Measurements from ENCODE around the gene EPHB1. TPM values are rescaled to one million over a fixed set of nuclear protein-coding genes. Genes with fewer than 3 reads are reported as not detected.

EPHB1 gene
- total RNA-seq, 1 experiment from 2014 or later = 7.0 TPM

DNA sequence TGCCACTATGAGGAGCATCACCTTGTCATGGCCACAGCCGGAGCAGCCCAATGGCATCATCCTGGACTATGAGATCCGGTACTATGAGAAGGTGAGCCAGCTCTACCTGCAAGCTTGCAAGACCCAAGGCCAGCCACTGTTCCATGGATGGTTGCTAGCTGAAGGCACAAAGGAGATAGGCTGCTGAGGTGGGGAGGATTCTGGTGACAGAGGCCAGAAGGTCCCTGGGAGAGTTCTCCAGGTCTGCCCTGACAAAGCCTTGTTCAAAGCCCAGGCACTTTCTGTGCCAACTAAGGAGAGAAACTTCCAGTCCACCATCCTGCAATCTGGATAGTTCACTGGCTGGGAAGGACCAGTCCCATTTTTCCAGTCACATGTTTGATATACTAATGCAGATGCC, 359.1 kb downstream of the EPHB1 start:
- no peak overlapping the region for H3K27ac Mint-ChIP-seq
- TF ChIP-seq KAT7 (CRISPR knock-in tag; IDR thresholded peaks at IDR 0.05; ENCODE audit: borderline replicate concordance) = no peak
- no peak for TF ChIP-seq NFE2L1 (CRISPR knock-in tag; IDR thresholded peaks at IDR 0.05)
- H3K4me3 Mint-ChIP-seq = no peak overlapping the region
- ChIA-PET POLR2A (no interaction called here), CTCF (no interaction called here)
- H3K27me3 Mint-ChIP-seq (ENCODE audit: low read depth) = no peaks in the 10 kb centered on the region
- DNase-seq (ENCODE audit: low spot score) = no peak
- no peaks in the 10 kb centered on the region for H3K36me3 Mint-ChIP-seq
- no peaks in the 10 kb centered on the region for H3K9me3 Mint-ChIP-seq
- peaks cover 6% of the 10 kb centered on the region; the same call in 1 of the 2 replicates for H3K4me1 Mint-ChIP-seq
- no peak for ATAC-seq

DNA sequence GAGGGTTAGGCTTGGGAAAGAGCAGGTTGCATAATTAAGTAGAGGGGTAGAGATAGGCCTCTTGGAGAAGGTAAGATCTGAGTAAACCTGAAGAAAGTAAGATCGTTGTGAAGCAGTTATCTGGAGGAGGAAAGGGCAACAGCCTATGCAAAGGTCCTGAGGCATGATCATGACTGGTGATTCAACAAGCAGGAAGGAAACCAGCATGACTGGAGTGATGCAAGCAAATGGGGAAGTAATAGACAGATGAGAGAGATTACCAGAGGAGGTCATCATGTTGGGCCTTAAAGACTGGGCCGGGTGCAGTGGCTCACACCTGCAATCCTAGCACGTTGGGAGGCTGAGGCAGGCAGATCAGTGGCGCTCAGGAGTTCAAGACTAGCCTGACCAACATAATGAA, 360.2 kb downstream of the EPHB1 start:
- Mint-ChIP-seq H3K36me3 (no peaks in the 10 kb centered on the region), H3K27me3 (ENCODE audit: low read depth) (no peaks in the 10 kb centered on the region), H3K27ac (no peak overlapping the region), H3K4me1 (peaks cover 16% of the 10 kb centered on the region), H3K9me3 (no peaks in the 10 kb centered on the region), H3K4me3 (no peak overlapping the region)
- TF ChIP-seq, protein P1, sequence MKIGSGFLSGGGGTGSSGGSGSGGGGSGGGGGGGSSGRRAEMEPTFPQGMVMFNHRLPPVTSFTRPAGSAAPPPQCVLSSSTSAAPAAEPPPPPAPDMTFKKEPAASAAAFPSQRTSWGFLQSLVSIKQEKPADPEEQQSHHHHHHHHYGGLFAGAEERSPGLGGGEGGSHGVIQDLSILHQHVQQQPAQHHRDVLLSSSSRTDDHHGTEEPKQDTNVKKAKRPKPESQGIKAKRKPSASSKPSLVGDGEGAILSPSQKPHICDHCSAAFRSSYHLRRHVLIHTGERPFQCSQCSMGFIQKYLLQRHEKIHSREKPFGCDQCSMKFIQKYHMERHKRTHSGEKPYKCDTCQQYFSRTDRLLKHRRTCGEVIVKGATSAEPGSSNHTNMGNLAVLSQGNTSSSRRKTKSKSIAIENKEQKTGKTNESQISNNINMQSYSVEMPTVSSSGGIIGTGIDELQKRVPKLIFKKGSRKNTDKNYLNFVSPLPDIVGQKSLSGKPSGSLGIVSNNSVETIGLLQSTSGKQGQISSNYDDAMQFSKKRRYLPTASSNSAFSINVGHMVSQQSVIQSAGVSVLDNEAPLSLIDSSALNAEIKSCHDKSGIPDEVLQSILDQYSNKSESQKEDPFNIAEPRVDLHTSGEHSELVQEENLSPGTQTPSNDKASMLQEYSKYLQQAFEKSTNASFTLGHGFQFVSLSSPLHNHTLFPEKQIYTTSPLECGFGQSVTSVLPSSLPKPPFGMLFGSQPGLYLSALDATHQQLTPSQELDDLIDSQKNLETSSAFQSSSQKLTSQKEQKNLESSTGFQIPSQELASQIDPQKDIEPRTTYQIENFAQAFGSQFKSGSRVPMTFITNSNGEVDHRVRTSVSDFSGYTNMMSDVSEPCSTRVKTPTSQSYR (CRISPR knock-in tag; IDR thresholded peaks at IDR 0.05) = no peak
- TF ChIP-seq PRDM15 (CRISPR knock-in tag; IDR thresholded peaks at IDR 0.05) = no peak
- ATAC-seq = no peak
- ChIA-PET CTCF (no interaction called here), POLR2A (no interaction called here)
- DNase-seq (ENCODE audit: low spot score) = no peak

DNA sequence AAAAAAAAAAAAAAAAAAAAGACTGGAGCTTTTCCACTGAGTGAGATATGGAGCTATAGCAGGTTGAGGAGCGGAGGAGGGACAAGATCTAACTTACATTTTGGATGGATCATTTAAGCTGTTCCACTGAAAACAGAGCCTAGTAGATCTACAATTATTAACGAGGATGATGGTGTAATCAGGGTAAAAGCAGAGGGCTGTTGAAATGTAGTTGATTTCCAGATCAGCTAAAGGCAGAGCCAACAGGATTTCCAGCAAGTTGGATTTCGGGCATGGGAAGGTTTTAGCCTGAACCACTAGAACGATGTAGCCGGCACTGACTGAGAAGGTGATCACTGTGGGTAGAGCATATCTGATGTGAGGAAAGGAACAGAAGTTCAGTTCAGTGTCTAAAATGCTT, 360.7 kb downstream of the EPHB1 start:
- TF ChIP-seq GABPB1 (CRISPR knock-in tag; IDR thresholded peaks at IDR 0.05) (no peak), ZBTB43 (CRISPR knock-in tag; IDR thresholded peaks at IDR 0.05) (no peak)
- no peak overlapping the region for H3K27ac Mint-ChIP-seq
- no peak for DNase-seq (ENCODE audit: low spot score)
- peaks cover 21% of the 10 kb centered on the region for H3K4me1 Mint-ChIP-seq
- ATAC-seq = no peak
- no peak overlapping the region for H3K4me3 Mint-ChIP-seq
- ChIA-PET POLR2A (interaction anchor here (0.6 to 0.7 kb wide), 2 partner anchors 13 to 245 kb away, joined by 4 read pairs; no protein-coding TSS in a partner anchor), CTCF (interaction anchor here (0.6 kb wide), 1 partner anchor 943 kb away, joined by 4 read pairs; no protein-coding TSS in a partner anchor)
- H3K27me3 Mint-ChIP-seq (ENCODE audit: low read depth) = peaks cover 3% of the 10 kb centered on the region; the same call in 1 of the 2 replicates
- H3K36me3 Mint-ChIP-seq = no peaks in the 10 kb centered on the region
- H3K9me3 Mint-ChIP-seq = no peaks in the 10 kb centered on the region

GRCh38 chr3:135157045-135157740, 362.1 kb downstream of the EPHB1 start:
- H3K9me3 Mint-ChIP-seq = no peaks in the 10 kb centered on the region
- H3K27me3 Mint-ChIP-seq (ENCODE audit: low read depth) = peaks cover 3% of the 10 kb centered on the region; the same call in 1 of the 2 replicates
- ATAC-seq (no peak), DNase-seq (ENCODE audit: low spot score) (no peak)
- POLR2A ChIA-PET = no interaction called here
- no peaks in the 10 kb centered on the region for H3K36me3 Mint-ChIP-seq
- H3K27ac Mint-ChIP-seq = no peak overlapping the region
- peaks cover 29% of the 10 kb centered on the region for H3K4me1 Mint-ChIP-seq
- CTCF ChIA-PET = no interaction called here
- H3K4me3 Mint-ChIP-seq = no peak overlapping the region
- TF ChIP-seq TEAD1 (CRISPR knock-in tag; IDR thresholded peaks at IDR 0.05) (no peak), FOXK1 (CRISPR knock-in tag; IDR thresholded peaks at IDR 0.05) (no peak), PRRX2 (CRISPR knock-in tag; IDR thresholded peaks at IDR 0.05) (no peak), RORB (CRISPR knock-in tag; IDR thresholded peaks at IDR 0.05) (no peak), GRHL2 (CRISPR knock-in tag; IDR thresholded peaks at IDR 0.05; ENCODE audit: insufficient replicate concordance, severe bottlenecking) (no peak), MXD4 (CRISPR knock-in tag; IDR thresholded peaks at IDR 0.05; ENCODE audit: borderline replicate concordance) (no peak), OVOL2 (CRISPR knock-in tag; IDR thresholded peaks at IDR 0.05; ENCODE audit: borderline replicate concordance) (no peak), SOX15 (CRISPR knock-in tag; IDR thresholded peaks at IDR 0.05) (no peak), HMGXB4 (CRISPR knock-in tag; IDR thresholded peaks at IDR 0.05) (no peak)
- TF ChIP-seq, protein P2, sequence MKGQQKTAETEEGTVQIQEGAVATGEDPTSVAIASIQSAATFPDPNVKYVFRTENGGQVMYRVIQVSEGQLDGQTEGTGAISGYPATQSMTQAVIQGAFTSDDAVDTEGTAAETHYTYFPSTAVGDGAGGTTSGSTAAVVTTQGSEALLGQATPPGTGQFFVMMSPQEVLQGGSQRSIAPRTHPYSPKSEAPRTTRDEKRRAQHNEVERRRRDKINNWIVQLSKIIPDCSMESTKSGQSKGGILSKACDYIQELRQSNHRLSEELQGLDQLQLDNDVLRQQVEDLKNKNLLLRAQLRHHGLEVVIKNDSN (CRISPR knock-in tag; IDR thresholded peaks at IDR 0.05) = no peak
